ENCODE data around the gene MREG. TPM values are rescaled to one million over a fixed set of nuclear protein-coding genes. Genes with fewer than 3 reads are reported as not detected.

The MREG gene
- polyA plus RNA-seq, 3 donors: 0.14 to 0.47 TPM; not detected in 1

GRCh38 chr2:215906458-215906857, 106.9 kb downstream of the MREG start:
- H3K27ac Mint-ChIP-seq: no peak overlapping the region
- Histone ChIP-seq H3K9me3 (replicated peaks in 1 of 2; ENCODE audit: control insufficient read depth in 1 of 2, insufficient read depth in 1 of 2, low read length in 2 of 2) (no peaks in the 10 kb centered on the region), H4K20me1 (ENCODE audit: insufficient read depth, low read length) (no peaks in the 10 kb centered on the region), H3K27ac (ENCODE audit: low read depth in 1 of 2, low read length in 2 of 2) (no peak overlapping the region), H3K27me3 (ENCODE audit: control insufficient read depth in 2 of 2, insufficient read depth in 2 of 2, low read length in 2 of 2) (no peaks in the 10 kb centered on the region), H3K4me3 (replicated peaks in 1 of 3; ENCODE audit: low read depth in 2 of 3, low read length in 3 of 3) (no peak overlapping the region), H3K4me2 (replicated peaks; ENCODE audit: extremely low read depth, low read length, poor library complexity, severe bottlenecking) (no peak overlapping the region), H3K36me3 (replicated peaks in 1 of 2; ENCODE audit: control insufficient read depth in 1 of 2, insufficient read depth in 2 of 2, low read length in 2 of 2) (no peaks in the 10 kb centered on the region), H3K9ac (ENCODE audit: insufficient read depth, low read length, poor library complexity, severe bottlenecking) (no peak overlapping the region), H3K79me2 (ENCODE audit: insufficient read depth, low read length) (no peaks in the 10 kb centered on the region), H3K4me1 (ENCODE audit: control insufficient read depth in 1 of 2, insufficient read depth in 2 of 2, low read length in 2 of 2) (peaks cover 27 to 32% of the 10 kb centered on the region in 2 donors), H2AFZ (ENCODE audit: insufficient read depth, low read depth, low read length, poor library complexity, severe bottlenecking) (no peak overlapping the region)
- H3K4me1 Mint-ChIP-seq: peaks cover 30% of the 10 kb centered on the region
- H3K9me3 Mint-ChIP-seq: peaks cover 0 to under 1% (median 0%) of the 10 kb centered on the region in 7 donors
- peaks cover 5 to 20% (median 10%) of the 10 kb centered on the region in 3 donors for H3K27me3 Mint-ChIP-seq (ENCODE audit: low read depth in 3 of 3)
- no peak overlapping the region for H3K4me3 Mint-ChIP-seq
- TF ChIP-seq, protein P1, sequence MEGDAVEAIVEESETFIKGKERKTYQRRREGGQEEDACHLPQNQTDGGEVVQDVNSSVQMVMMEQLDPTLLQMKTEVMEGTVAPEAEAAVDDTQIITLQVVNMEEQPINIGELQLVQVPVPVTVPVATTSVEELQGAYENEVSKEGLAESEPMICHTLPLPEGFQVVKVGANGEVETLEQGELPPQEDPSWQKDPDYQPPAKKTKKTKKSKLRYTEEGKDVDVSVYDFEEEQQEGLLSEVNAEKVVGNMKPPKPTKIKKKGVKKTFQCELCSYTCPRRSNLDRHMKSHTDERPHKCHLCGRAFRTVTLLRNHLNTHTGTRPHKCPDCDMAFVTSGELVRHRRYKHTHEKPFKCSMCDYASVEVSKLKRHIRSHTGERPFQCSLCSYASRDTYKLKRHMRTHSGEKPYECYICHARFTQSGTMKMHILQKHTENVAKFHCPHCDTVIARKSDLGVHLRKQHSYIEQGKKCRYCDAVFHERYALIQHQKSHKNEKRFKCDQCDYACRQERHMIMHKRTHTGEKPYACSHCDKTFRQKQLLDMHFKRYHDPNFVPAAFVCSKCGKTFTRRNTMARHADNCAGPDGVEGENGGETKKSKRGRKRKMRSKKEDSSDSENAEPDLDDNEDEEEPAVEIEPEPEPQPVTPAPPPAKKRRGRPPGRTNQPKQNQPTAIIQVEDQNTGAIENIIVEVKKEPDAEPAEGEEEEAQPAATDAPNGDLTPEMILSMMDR (IDR thresholded peaks at IDR 0.05): no peak
- peaks cover 0 to 4% of the 10 kb centered on the region in 2 donors for H3K36me3 Mint-ChIP-seq
- no peak for DNase-seq
- intact Hi-C loops (cut with micrococcal nuclease): loop anchor here in 1 of 2 donors (10.0 kb wide), 1 partner anchor 62 kb away; no protein-coding TSS in a partner anchor

DNA sequence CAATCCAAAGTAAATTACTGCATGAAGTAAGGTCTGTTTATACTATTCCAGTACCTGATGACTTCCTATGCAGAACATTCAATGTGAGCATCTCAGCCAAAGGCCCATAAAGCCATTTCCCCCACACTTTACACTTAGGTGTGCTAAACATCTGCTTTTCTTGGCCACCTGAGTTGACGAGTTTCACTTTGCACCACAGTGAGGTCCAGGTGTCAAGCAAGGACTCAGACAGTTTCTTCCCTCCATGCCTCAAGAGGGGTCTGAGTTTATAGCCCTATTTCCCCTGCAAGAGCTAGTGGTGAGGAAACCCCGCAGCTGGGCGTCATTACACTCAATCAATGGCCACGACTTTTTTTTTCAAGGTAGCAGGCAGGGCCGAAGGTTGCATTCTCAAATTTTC, 107.7 kb downstream of the MREG start:
- intact Hi-C loops (cut with micrococcal nuclease): loop anchor here in 1 of 2 donors (10.0 kb wide), 1 partner anchor 61 kb away; no protein-coding TSS in a partner anchor
- TF ChIP-seq, protein P1 (IDR thresholded peaks at IDR 0.05): no peak

More for the DNA sequence above, 107.7 kb downstream of the MREG start:
- Histone ChIP-seq H3K27ac (ENCODE audit: low read depth in 1 of 2, low read length in 2 of 2) (no peak overlapping the region), H3K9ac (ENCODE audit: insufficient read depth, low read length, poor library complexity, severe bottlenecking) (no peak overlapping the region), H3K4me2 (replicated peaks; ENCODE audit: extremely low read depth, low read length, poor library complexity, severe bottlenecking) (no peak overlapping the region), H2AFZ (ENCODE audit: insufficient read depth, low read depth, low read length, poor library complexity, severe bottlenecking) (no peak overlapping the region), H3K4me1 (ENCODE audit: control insufficient read depth in 1 of 2, insufficient read depth in 2 of 2, low read length in 2 of 2) (peaks cover 34 to 39% of the 10 kb centered on the region in 2 donors), H4K20me1 (ENCODE audit: insufficient read depth, low read length) (no peaks in the 10 kb centered on the region), H3K36me3 (replicated peaks in 1 of 2; ENCODE audit: control insufficient read depth in 1 of 2, insufficient read depth in 2 of 2, low read length in 2 of 2) (no peaks in the 10 kb centered on the region), H3K79me2 (ENCODE audit: insufficient read depth, low read length) (no peaks in the 10 kb centered on the region), H3K9me3 (replicated peaks in 1 of 2; ENCODE audit: control insufficient read depth in 1 of 2, insufficient read depth in 1 of 2, low read length in 2 of 2) (no peaks in the 10 kb centered on the region), H3K4me3 (replicated peaks in 1 of 3; ENCODE audit: low read depth in 2 of 3, low read length in 3 of 3) (no peak overlapping the region), H3K27me3 (ENCODE audit: control insufficient read depth in 2 of 2, insufficient read depth in 2 of 2, low read length in 2 of 2) (no peaks in the 10 kb centered on the region)
- Mint-ChIP-seq H3K36me3 (peaks cover 0 to 4% of the 10 kb centered on the region in 2 donors), H3K4me3 (no peak overlapping the region), H3K4me1 (peaks cover 36% of the 10 kb centered on the region), H3K27ac (peak overlapping the region in 1 of 7 donors; percentile 43), H3K27me3 (ENCODE audit: low read depth in 3 of 3) (peaks cover 7 to 20% (median 10%) of the 10 kb centered on the region in 3 donors), H3K9me3 (no peaks in the 10 kb centered on the region)
- no peak for DNase-seq
- WGBS (ENCODE audit: insufficient coverage): 100% methylated on average over 2 of the region's 5 CpGs
